Mesothelial cell of epicardium (in vitro differentiated cells): ENCODE results near the gene SLC1A3. TPM values are rescaled to one million over a fixed set of nuclear protein-coding genes. Genes with fewer than 3 reads are reported as not detected.

Experiments used
- DNase-seq, 2 experiments: peaks; one replicate each; pipeline ENCODE4 v3.0.0; 2021; ENCODE audit warnings: low spot score in 2 of 2; ENCODE audit not compliant: unreplicated experiment in 2 of 2
- H3K27ac Mint-ChIP-seq: 2 replicates; pipeline ENCODE4 v1.8.0; 2021; ENCODE audit warnings: mixed read lengths
- H3K27me3 Mint-ChIP-seq: 2 replicates; pipeline ENCODE4 v1.8.0; 2021; ENCODE audit warnings: low read depth, mixed read lengths
- H3K36me3 Mint-ChIP-seq: 2 replicates; pipeline ENCODE4 v1.8.0; 2021; ENCODE audit warnings: mixed read lengths
- H3K4me1 Mint-ChIP-seq: 2 replicates; pipeline ENCODE4 v1.8.0; 2021; ENCODE audit warnings: mixed read lengths
- H3K4me3 Mint-ChIP-seq: 2 replicates; pipeline ENCODE4 v1.8.0; 2021; ENCODE audit warnings: mild to moderate bottlenecking, moderate library complexity, mixed read lengths
- H3K9me3 Mint-ChIP-seq: 2 replicates; pipeline ENCODE4 v1.8.0; 2021; ENCODE audit warnings: mixed read lengths
- CTCF ChIP-seq: fragments of 200-600 bp; sonication (generic); IDR thresholded peaks from one replicate; pipeline ENCODE4 v1.5.0; 2021; ENCODE audit warnings: antibody characterized with exemption; ENCODE audit not compliant: unreplicated experiment
- total RNA-seq: library from RNA; stranded (reverse); gene quantifications from 3 replicates; pipeline ENCODE4 v1.2.1, GENCODE V29; 2021

Gene SLC1A3
- total RNA-seq, 1 donor from 2014 or later, result 56.3 TPM

GRCh38 chr5:36706662-36707061 is 100.3 kb downstream of the SLC1A3 start:
- TF ChIP-seq CTCF, result no peak
- Mint-ChIP-seq H3K27ac (no peak overlapping the region), H3K9me3 (peaks cover 13% of the 10 kb centered on the region), H3K4me3 (no peak overlapping the region), H3K4me1 (peaks cover 9% of the 10 kb centered on the region), H3K27me3 (no peaks in the 10 kb centered on the region), H3K36me3 (no peaks in the 10 kb centered on the region)
- DNase-seq, result no peak

GRCh38 chr5:36708996-36709395 is 102.6 kb downstream of the SLC1A3 start:
- Mint-ChIP-seq H3K9me3 (peaks cover 7% of the 10 kb centered on the region), H3K36me3 (no peaks in the 10 kb centered on the region), H3K4me1 (peaks cover 3% of the 10 kb centered on the region), H3K4me3 (no peak overlapping the region), H3K27ac (no peak overlapping the region), H3K27me3 (no peaks in the 10 kb centered on the region)
- no peak for DNase-seq
- TF ChIP-seq CTCF, result no peak

GRCh38 chr5:36710039-36710438 is 103.6 kb downstream of the SLC1A3 start:
- Mint-ChIP-seq H3K9me3 (peaks cover 7% of the 10 kb centered on the region), H3K27ac (no peak overlapping the region), H3K36me3 (no peaks in the 10 kb centered on the region), H3K4me1 (no peaks in the 10 kb centered on the region), H3K27me3 (no peaks in the 10 kb centered on the region), H3K4me3 (no peak overlapping the region)
- no peak for TF ChIP-seq CTCF
- no peak for DNase-seq

GRCh38 chr5:36712706-36713105 is 106.3 kb downstream of the SLC1A3 start:
- TF ChIP-seq CTCF, result no peak
- no peaks in the 10 kb centered on the region for H3K27me3 Mint-ChIP-seq
- peaks cover 7% of the 10 kb centered on the region for H3K9me3 Mint-ChIP-seq
- no peaks in the 10 kb centered on the region for H3K36me3 Mint-ChIP-seq
- H3K4me3 Mint-ChIP-seq, result no peak overlapping the region
- H3K4me1 Mint-ChIP-seq, result no peaks in the 10 kb centered on the region
- no peak overlapping the region for H3K27ac Mint-ChIP-seq
- DNase-seq, result no peak

- Mint-ChIP-seq H3K27me3 (no peaks in the 10 kb centered on the region), H3K4me1 (no peaks in the 10 kb centered on the region), H3K4me3 (no peak overlapping the region), H3K27ac (no peak overlapping the region), H3K36me3 (no peaks in the 10 kb centered on the region), H3K9me3 (peaks cover 4% of the 10 kb centered on the region)
- DNase-seq, result no peak
- TF ChIP-seq CTCF, result no peak
Measured at GRCh38 chr5:36713541-36713940, 107.1 kb downstream of the SLC1A3 start.

- no peak for DNase-seq
- Mint-ChIP-seq H3K27me3 (peaks cover 4% of the 10 kb centered on the region), H3K4me3 (no peak overlapping the region), H3K9me3 (no peaks in the 10 kb centered on the region), H3K27ac (no peak overlapping the region), H3K36me3 (no peaks in the 10 kb centered on the region), H3K4me1 (peaks cover 4% of the 10 kb centered on the region)
- TF ChIP-seq CTCF, result no peak
Measured at GRCh38 chr5:36717131-36717695, 110.8 kb downstream of the SLC1A3 start.
